Fibroblast of mammary gland (primary cell): ENCODE measurements around the gene KLHL10.
"Not testable (repeated sequence)": the region's sequence is repeated elsewhere in the genome, so short reads cannot be mapped to it uniquely, and the experiment has no call there.

ENCODE experiments used
- DNase-seq: peaks from one replicate; pipeline ENCODE4 v3.0.0-alpha.2; 2010; ENCODE audit warnings: low read depth
- H3K4me3 ChIP-seq: 2 replicates; pipeline ENCODE4 v1.5.1; 2011; ENCODE audit warnings: low read depth, mild to moderate bottlenecking, low read length, moderate library complexity; ENCODE audit not compliant: control insufficient read depth
- CTCF ChIP-seq: conservative IDR thresholded peaks from 2 replicates; pipeline ENCODE4 v1.5.1; 2011; ENCODE audit warnings: low read depth, low read length, inconsistent platforms; ENCODE audit not compliant: control insufficient read depth, insufficient read depth

KLHL10 gene

DNA sequence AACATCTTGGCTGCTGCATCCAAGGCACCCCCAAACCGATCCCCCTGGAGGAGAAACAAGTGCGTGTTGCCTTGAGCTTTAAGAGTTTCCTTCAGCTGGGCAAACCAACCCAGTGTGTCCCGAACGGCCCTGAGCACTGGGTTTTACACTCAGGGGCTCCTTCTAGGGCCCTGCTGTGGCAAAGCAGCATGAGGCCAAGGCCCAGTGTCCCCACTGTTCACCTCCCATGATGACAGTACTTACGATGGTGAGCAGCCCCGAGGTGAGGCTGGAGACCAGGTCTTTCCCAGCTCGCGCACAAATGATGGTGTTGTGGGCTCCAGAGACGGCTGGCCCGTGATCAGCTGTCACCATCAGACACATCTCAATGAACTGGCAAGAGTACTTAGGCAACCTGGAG, 34.2 kb downstream of the KLHL10 start:
- no peak overlapping the region for H3K4me3 ChIP-seq
- no peak for TF ChIP-seq CTCF
- DNase-seq: no peak

DNA sequence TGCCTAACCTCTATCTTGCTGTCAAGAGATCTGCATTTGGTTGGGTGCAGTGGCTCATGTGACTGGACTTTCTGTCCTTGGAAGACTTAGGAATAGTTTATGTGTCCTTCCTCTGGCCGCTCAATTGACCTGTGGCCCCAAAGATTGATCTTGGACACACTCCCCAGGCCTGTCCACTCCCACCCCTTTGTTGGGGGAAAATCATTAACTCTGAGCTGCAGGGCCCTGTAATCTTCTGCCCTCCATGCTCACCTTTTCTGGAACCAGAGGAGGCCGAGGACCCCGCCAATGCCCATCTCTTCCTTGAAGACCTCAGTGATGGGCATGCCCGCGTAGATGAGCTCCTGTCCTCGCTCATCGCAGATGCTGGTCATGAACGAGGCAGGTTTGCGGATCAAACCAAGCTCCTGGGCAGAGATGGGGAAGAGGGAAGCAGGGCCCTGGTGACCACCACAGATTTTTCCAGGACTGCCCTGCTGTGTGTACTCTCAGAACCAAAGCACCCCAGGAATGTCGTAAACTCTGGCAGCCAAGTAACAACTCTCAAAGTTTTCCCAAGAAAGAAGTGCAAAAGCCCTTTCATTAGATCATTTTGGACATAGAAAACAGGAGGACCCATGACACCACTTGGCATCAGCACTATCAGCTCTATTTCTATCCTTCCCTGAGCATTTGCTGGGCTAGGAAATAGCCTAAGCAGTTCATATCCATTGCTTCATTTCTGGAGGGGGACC, 36.1 kb downstream of the KLHL10 start:
- no peak for TF ChIP-seq CTCF
- no peak overlapping the region for H3K4me3 ChIP-seq
- no peak for DNase-seq

DNA sequence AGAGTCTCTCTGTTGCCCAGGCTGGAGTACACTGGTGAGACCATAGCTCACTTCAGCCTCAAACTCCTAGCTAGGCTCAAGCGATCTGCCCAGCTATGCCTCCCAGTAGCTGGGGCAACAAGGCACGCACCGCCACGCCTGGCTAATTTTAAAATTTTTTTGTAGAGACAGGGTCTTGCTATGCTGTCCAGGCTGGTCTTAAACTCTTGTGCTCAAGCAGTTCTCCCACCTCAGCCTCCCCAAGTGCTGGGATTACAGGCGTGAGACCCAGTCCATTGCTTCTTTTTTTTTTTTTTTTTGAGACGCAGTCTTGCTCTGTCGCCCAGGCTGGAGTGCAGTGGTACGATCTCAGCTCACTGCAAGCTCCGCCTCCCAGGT, 36.7 kb downstream of the KLHL10 start:
- DNase-seq, H3K4me3 ChIP-seq: not testable (repeated sequence)

DNA sequence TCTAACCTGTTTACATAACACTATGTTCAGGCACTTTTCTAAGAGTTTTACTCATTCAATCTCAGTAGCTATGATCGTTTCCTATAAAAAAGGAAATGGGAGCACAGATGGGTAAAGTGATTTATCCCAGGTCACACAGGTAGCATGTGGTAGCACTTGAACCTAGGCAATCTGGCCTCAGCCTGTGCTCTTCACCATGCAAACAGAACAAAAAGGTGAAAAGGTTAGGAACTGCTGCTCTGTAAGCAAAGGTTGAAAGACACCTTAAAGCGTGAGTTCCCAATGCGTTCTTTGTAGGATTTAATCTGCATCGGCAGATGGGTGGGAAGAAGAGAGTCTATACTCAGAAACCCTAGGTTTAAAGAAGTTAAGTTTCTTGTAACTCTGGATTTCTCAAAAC, 42.5 kb downstream of the KLHL10 start:
- no peak for DNase-seq
- no peak overlapping the region for H3K4me3 ChIP-seq
- TF ChIP-seq CTCF: no peak

GRCh38 chr17:41882756-41883155, 45.1 kb downstream of the KLHL10 start:
- no peak overlapping the region for H3K4me3 ChIP-seq
- no peak for DNase-seq
- no peak for TF ChIP-seq CTCF

DNA sequence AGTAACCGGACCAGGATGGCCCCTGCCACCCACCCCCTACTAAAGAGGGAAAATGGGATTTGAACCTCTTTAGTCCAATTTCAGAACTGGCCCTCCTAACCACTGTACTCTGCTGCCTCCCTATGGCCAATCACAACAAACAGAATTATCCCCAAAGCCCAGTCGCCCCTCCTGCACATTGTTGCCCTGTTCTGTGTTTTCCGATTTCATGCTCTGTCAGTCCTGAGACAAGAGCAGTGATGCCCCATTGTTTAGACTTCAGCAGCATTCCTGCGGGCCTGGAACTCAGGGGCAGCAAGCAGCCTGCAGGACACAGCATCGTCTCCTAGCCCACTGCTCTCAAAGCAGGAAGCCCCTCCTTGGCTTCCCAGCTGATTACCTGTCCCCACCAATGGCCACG, 48.1 kb downstream of the KLHL10 start:
- TF ChIP-seq CTCF: no peak
- no peak overlapping the region for H3K4me3 ChIP-seq
- DNase-seq: no peak

DNA sequence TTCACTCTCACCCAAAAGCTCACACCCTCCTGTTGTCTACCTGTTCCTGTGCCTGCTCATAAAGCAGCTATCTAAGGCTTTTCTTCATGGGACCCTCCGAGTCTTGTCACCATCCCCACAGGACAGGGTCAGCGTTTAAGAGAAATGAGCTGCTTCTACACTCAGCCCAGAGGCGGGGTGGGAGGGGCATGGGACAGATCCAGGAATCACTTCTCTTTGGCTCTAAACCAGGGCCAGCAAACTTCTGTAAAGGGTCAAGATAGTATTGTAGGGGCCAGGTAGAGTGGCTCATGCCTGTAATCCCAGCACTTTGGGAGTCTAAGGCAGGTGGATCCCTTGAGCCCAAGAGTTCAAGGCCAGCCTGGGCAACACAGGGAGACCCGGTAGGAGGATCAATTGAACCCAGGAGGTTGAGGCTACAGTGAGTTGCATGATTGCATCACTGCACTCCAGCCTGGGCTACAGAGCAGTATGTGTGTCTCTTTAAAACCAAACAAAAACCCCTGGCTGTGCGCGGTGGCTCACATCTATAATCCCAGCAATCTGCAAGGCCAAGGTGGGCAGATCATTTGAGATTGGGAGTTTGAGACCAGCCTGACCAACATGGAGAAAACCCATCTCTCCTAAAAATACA, 50.8 kb downstream of the KLHL10 start:
- DNase-seq: no peak
- H3K4me3 ChIP-seq: no peak overlapping the region
- no peak for TF ChIP-seq CTCF
